ENCODE results near the gene SDC4.

Gene SDC4

GRCh38 chr20:45279992-45280391, 68.2 kb downstream of the SDC4 start:
- TF ChIP-seq, protein P1, sequence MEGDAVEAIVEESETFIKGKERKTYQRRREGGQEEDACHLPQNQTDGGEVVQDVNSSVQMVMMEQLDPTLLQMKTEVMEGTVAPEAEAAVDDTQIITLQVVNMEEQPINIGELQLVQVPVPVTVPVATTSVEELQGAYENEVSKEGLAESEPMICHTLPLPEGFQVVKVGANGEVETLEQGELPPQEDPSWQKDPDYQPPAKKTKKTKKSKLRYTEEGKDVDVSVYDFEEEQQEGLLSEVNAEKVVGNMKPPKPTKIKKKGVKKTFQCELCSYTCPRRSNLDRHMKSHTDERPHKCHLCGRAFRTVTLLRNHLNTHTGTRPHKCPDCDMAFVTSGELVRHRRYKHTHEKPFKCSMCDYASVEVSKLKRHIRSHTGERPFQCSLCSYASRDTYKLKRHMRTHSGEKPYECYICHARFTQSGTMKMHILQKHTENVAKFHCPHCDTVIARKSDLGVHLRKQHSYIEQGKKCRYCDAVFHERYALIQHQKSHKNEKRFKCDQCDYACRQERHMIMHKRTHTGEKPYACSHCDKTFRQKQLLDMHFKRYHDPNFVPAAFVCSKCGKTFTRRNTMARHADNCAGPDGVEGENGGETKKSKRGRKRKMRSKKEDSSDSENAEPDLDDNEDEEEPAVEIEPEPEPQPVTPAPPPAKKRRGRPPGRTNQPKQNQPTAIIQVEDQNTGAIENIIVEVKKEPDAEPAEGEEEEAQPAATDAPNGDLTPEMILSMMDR (IDR thresholded peaks at IDR 0.05), result no peak
- Histone ChIP-seq H3K9me3 (no peaks in the 10 kb centered on the region), H3K27me3 (no peaks in the 10 kb centered on the region), H3K27ac (no peak overlapping the region), H3K4me1 (ENCODE audit: control insufficient read depth in 1 of 2, insufficient read depth in 1 of 2, low read depth in 1 of 2, low read length in 1 of 2) (no peaks in the 10 kb centered on the region), H3K4me3 (ENCODE audit: low read depth in 1 of 2, low read length in 1 of 2) (no peak overlapping the region), H3K36me3 (no peaks in the 10 kb centered on the region)

DNA sequence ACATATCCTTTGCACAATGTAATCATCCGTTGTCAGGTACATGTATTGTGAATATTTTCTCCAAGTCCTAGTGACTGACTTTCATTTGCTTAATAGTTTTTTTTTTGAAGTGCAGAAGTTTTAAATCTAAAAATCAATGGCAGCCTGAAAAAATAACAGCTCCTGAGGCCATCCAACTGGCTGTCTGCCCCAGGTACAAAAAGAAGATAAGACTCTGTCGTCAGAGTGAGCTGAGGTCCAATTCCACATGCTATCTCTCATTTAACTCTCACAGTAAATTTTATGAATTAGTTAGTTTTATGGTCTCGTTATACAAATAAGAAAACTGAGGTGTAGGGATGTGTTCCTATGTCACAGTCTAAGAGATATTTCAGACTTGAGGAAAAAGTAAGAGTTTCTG, 72.9 kb downstream of the SDC4 start:
- Histone ChIP-seq H3K27ac (no peak overlapping the region), H3K9me3 (no peaks in the 10 kb centered on the region), H3K27me3 (no peaks in the 10 kb centered on the region), H3K4me1 (ENCODE audit: control insufficient read depth in 1 of 2, insufficient read depth in 1 of 2, low read depth in 1 of 2, low read length in 1 of 2) (no peaks in the 10 kb centered on the region), H3K4me3 (ENCODE audit: low read depth in 1 of 2, low read length in 1 of 2) (no peak overlapping the region), H3K36me3 (no peaks in the 10 kb centered on the region)
- TF ChIP-seq, protein P1 (IDR thresholded peaks at IDR 0.05), result no peak

All from neutrophil (primary cell).